LHCN-M2 (cell line): ENCODE measurements around the gene TYRO3. TPM values are rescaled to one million over a fixed set of nuclear protein-coding genes. Genes with fewer than 3 reads are reported as not detected.
"Not testable (repeated sequence)": the region's sequence is repeated elsewhere in the genome, so short reads cannot be mapped to it uniquely, and the experiment has no call there.

ENCODE experiments used
- DNase-seq: peaks from one replicate; pipeline ENCODE4 v3.0.0-alpha.2; 2012; ENCODE audit warnings: low read depth
- total RNA-seq: library from RNA; depleted of rRNA; stranded (reverse); fragments of >200 nt; gene quantifications from 2 replicates; pipeline ENCODE4 v1.2.3, GENCODE V29; 2014

The TYRO3 gene
- total RNA-seq, 1 experiment from 2014 or later: 8.6 TPM

GRCh38 chr15:41572866-41573265 is 13.9 kb downstream of the TYRO3 start:
- no peak for DNase-seq

DNA sequence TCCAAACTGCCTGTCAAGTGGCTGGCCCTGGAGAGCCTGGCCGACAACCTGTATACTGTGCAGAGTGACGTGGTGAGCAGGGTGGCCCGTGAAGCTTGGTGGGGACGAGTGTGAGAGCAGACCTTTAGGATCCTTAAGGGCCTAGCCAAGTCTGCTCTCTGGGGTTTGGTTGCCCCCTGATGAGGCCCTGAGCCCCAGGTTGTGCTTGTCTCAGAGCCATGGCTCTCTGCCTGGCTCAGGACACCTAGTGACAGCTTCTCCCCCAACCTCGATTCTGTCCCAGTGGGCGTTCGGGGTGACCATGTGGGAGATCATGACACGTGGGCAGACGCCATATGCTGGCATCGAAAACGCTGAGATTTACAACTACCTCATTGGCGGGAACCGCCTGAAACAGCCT is 14.4 kb downstream of the TYRO3 start:
- DNase-seq: no peak

- DNase-seq: no peak
Observed at GRCh38 chr15:41574158-41574557, 15.1 kb downstream of the TYRO3 start.

- no peak for DNase-seq
Observed at GRCh38 chr15:41575282-41575681, 16.3 kb downstream of the TYRO3 start.

DNA sequence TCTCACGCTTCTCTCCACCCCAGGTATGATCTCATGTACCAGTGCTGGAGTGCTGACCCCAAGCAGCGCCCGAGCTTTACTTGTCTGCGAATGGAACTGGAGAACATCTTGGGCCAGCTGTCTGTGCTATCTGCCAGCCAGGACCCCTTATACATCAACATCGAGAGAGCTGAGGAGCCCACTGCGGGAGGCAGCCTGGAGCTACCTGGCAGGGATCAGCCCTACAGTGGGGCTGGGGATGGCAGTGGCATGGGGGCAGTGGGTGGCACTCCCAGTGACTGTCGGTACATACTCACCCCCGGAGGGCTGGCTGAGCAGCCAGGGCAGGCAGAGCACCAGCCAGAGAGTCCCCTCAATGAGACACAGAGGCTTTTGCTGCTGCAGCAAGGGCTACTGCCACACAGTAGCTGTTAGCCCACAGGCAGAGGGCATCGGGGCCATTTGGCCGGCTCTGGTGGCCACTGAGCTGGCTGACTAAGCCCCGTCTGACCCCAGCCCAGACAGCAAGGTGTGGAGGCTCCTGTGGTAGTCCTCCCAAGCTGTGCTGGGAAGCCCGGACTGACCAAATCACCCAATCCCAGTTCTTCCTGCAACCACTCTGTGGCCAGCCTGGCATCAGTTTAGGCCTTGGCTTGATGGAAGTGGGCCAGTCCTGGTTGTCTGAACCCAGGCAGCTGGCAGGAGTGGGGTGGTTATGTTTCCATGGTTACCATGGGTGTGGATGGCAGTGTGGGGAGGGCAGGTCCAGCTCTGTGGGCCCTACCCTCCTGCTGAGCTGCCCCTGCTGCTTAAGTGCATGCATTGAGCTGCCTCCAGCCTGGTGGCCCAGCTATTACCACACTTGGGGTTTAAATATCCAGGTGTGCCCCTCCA is 19.1 kb downstream of the TYRO3 start:
- peak; percentile 52 for DNase-seq

DNA sequence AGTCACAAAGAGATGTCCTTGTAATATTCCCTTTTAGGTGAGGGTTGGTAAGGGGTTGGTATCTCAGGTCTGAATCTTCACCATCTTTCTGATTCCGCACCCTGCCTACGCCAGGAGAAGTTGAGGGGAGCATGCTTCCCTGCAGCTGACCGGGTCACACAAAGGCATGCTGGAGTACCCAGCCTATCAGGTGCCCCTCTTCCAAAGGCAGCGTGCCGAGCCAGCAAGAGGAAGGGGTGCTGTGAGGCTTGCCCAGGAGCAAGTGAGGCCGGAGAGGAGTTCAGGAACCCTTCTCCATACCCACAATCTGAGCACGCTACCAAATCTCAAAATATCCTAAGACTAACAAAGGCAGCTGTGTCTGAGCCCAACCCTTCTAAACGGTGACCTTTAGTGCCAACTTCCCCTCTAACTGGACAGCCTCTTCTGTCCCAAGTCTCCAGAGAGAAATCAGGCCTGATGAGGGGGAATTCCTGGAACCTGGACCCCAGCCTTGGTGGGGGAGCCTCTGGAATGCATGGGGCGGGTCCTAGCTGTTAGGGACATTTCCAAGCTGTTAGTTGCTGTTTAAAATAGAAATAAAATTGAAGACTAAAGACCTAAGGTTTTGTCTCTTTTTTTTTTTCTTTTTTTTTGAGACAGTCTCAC is 19.8 kb downstream of the TYRO3 start:
- no peak for DNase-seq

DNA sequence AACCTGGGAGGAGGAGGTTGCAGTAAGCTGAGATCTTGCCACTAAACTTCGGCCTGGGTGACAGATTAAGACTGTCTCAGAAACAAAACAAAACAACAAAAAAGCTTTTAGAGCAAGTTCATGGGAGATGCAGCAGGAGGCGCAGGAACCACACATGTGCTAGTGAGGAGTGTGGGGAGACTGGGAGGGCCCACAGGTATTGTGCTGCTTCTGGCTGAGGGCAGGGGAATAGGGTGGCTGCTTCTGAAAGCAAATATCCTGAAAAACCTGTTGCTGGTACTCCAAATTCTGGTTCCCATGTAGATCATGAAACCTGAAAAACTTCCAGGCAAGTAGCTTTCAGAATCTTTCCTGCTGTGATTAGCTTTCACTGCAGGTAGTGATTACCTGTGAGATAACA is 22.1 kb downstream of the TYRO3 start:
- no peak for DNase-seq

DNA sequence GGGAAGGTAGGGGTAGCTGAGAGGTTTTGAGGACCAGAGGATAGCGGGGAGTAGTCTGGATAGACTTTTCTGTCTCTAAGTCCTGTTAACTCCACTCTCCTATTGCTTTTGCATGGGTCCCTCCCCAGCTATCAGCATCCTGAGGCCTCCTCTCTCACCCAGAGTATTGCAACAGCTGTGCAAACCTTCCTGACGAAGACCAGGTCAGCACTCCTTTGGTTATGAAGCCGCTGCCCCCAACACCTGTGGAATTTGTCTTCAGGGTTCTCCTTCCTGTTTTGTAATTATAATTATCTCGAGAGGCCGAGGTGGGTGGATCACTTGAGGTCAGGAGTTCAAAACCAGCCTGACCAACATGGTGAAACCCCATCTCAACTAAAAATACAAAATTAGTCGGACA is 24.8 kb downstream of the TYRO3 start:
- no peak for DNase-seq

DNA sequence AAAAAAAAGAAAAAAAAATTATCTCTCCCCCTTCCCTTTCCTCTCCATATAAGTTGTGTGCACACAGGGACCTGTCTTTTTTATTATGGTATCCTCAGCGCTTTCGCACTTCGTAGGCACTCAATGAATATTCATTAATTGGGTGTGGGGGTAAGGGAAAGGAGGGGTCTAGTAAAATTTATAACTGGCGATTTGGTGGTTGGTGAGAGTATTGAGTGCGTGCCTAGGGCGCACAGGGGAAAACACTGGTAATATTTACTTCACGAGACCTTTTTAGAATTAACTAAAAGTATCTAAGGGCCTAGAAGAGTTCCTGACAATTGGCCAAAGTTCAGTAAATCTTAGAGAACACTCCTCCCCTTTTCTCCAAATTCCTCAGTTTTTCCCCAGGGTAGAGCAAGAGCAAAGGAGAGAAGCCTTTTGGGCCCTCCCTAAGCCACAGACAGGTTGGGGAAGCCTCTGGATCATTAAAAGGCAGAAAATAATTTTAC is 25.7 kb downstream of the TYRO3 start:
- DNase-seq: no peak

GRCh38 chr15:41585127-41586047 is 26.4 kb downstream of the TYRO3 start:
- DNase-seq: peak; percentile 51

GRCh38 chr15:41586531-41587282 is 27.7 kb downstream of the TYRO3 start:
- DNase-seq: not testable (repeated sequence)

DNA sequence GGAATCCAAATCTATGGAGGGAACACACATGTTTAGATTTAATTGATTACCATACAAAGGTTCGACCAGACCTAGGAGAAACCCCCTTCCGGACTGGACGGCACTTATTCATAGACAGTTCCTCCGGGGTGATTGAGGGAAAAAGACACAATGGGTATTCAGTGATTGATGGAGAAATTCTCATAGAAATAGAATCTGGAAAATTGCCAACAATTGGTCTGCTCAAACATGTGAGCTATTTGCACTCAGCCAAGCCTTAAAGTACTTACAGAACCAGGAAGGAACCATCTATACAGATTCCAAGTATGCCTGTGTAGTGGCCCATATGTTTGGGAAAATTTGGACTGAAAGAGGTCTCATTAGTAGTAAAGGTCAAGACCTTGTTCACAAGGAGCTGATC is 30.0 kb downstream of the TYRO3 start:
- not testable (repeated sequence) for DNase-seq

- not testable (repeated sequence) for DNase-seq
Observed at GRCh38 chr15:41589571-41589970, 30.6 kb downstream of the TYRO3 start.

- not testable (repeated sequence) for DNase-seq
Observed at GRCh38 chr15:41591217-41591616, 32.2 kb downstream of the TYRO3 start.

- not testable (repeated sequence) for DNase-seq
Observed at GRCh38 chr15:41592718-41593117, 33.7 kb downstream of the TYRO3 start.

- DNase-seq: no peak
Observed at GRCh38 chr15:41594801-41595746, 36.1 kb downstream of the TYRO3 start.

GRCh38 chr15:41596972-41597371 is 38.0 kb downstream of the TYRO3 start:
- DNase-seq: no peak

DNA sequence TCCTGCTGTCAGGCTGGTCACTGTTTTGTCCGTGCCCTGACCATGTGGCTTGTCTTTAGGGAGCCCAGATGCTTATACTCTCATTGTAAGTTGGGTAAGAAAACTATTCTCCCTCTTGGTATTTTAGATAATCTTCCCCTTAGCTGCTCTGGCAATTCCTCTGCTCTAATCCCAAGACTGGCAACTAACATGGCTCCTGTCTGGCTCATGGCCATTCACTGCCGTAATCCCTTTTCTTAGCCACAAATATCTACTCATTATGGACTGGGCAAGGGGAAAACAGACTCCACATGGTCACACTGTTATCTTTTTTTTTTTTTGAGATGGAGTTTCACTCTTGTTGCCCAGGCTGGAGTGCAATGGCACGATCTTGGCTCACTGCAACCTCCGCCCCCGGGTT is 38.8 kb downstream of the TYRO3 start:
- no peak for DNase-seq

DNA sequence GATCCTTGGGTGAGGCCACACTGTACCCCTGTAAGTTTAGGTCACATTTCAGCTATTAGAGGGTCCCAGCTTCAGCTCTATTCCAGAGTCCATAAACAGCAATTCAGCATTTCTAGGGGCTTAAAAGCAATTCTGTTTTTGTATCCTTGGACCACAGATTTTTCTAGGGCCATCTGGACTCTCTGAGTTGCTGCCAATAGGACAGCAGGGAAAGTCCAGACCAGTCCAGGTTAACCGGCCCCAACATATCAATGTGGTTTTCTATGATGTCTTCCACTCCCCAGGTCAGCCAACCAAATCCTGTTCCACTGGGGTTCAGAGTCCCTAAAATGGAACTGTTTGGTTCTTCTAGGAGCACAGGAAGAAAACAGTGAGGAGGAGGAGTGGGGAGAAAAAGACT is 40.0 kb downstream of the TYRO3 start:
- DNase-seq: no peak

GRCh38 chr15:41603411-41603935 is 44.5 kb downstream of the TYRO3 start:
- DNase-seq: no peak
